Body of pancreas (tissue), 4 donors: Measurements from ENCODE around the gene TLDC2. TPM values are rescaled to one million over a fixed set of nuclear protein-coding genes. Genes with fewer than 3 reads are reported as not detected.

Experiments used
- ATAC-seq: fragments of 150-250 bp; one replicate; pipeline ENCODE4 v1.9.1; 2016
- DNase-seq, 4 donors: peaks; one replicate each; pipeline ENCODE4 v3.0.0-alpha.2; 2019
- H3K27ac ChIP-seq, 4 donors: fragments of 200-600 bp; sonication (generic); 1 replicate in 3 of 4; 2 replicates in 1 of 4; pipeline versions ENCODE4 v1.5.1 to v1.6.1; 2016 to 2019; ENCODE audit warnings: mild to moderate bottlenecking in 1 of 4, mixed read lengths in 1 of 4, moderate library complexity in 1 of 4
- H3K27me3 ChIP-seq, 2 donors: fragments of 200-600 bp; sonication (generic); one replicate each; pipeline ENCODE4 v1.6.0; 2016; ENCODE audit warnings: mild to moderate bottlenecking in 1 of 2
- H3K36me3 ChIP-seq, 2 donors: fragments of 200-600 bp; sonication (generic); replicated peaks in 1 of 2; 2 replicates each; pipeline ENCODE4 v1.5.1; 2016; ENCODE audit warnings: low read depth in 2 of 2; ENCODE audit not compliant: insufficient read depth in 1 of 2
- H3K4me1 ChIP-seq: fragments of 200-600 bp; sonication (generic); one replicate; pipeline ENCODE4 v1.6.0; 2016
- H3K4me3 ChIP-seq, 2 donors: fragments of 200-600 bp; sonication (generic); 1 replicate in 1 of 2; 2 replicates in 1 of 2; pipeline ENCODE4 v1.5.1; 2016 to 2019
- H3K9me3 ChIP-seq, 3 donors: fragments of 200-600 bp; sonication (generic); 1 replicate in 2 of 3; 2 replicates in 1 of 3; pipeline ENCODE4 v1.5.1; 2016
- WGBS, 2 donors: methylation state at CpG; one replicate each; pipeline ENCODE4 v1.1.5; 2017; 5-methylcytosine and 5-hydroxymethylcytosine counted together
- intact Hi-C: fragments of 100-400 bp; cut with DNase I; formaldehyde crosslinking; loops from one replicate; pipeline ENCODE4 v1.15.1; 2023
- total RNA-seq, 2 donors: library from RNA; depleted of rRNA; stranded (reverse); fragments of >200 nt; gene quantifications; one replicate each; pipeline ENCODE4 v1.1.0, GENCODE V29; 2016
- TF ChIP-seq, protein P1 (sequence below), 7 experiments: fragments of 450-650 bp in 4 of 7; fragments of 200-600 bp in 3 of 7; sonication (generic) in 3 of 7; IDR thresholded peaks; one replicate each; pipeline ENCODE4 v1.5.1; 2016 to 2019; ENCODE audit warnings: antibody characterized with exemption in 7 of 7

The TLDC2 gene
- total RNA-seq, 2 donors from 2014 or later: not detected

DNA sequence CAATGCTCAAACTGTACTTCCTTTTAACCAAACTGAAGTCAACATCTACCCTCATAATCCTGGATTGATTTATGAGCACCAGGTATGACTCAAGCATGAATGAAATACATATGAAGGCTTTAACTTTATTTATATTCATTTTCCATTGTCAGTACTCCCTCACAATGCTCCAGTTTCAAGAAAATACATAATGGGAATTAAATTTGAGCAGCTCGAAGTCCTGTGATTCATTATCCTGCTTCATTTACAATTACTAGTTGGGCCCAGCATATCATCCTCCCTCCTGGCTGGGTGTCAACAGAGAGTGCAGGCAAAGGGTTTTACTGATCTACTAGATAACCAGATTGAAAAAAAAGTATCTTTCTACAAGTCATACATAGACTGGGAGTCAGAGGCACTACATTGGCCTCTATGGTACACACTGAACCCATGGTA, 65.5 kb downstream of the TLDC2 start:
- WGBS, 2 donors: 11 to 13% methylated on average over 1 of the region's 1 CpG
- intact Hi-C loops: no loop called here

More for the DNA sequence above, 65.5 kb downstream of the TLDC2 start:
- Histone ChIP-seq H3K27me3 (no peaks in the 10 kb centered on the region), H3K4me1 (peaks cover 92% of the 10 kb centered on the region), H3K4me3 (no peak overlapping the region), H3K9me3 (no peaks in the 10 kb centered on the region), H3K36me3 (peaks cover 0 to 7% of the 10 kb centered on the region in 2 donors), H3K27ac (peak overlapping the region; percentile 51 to 78 (median 62))
- DNase-seq: peak in 1 of 4 donors; percentile 12
- no peak for ATAC-seq
- TF ChIP-seq, protein P1, sequence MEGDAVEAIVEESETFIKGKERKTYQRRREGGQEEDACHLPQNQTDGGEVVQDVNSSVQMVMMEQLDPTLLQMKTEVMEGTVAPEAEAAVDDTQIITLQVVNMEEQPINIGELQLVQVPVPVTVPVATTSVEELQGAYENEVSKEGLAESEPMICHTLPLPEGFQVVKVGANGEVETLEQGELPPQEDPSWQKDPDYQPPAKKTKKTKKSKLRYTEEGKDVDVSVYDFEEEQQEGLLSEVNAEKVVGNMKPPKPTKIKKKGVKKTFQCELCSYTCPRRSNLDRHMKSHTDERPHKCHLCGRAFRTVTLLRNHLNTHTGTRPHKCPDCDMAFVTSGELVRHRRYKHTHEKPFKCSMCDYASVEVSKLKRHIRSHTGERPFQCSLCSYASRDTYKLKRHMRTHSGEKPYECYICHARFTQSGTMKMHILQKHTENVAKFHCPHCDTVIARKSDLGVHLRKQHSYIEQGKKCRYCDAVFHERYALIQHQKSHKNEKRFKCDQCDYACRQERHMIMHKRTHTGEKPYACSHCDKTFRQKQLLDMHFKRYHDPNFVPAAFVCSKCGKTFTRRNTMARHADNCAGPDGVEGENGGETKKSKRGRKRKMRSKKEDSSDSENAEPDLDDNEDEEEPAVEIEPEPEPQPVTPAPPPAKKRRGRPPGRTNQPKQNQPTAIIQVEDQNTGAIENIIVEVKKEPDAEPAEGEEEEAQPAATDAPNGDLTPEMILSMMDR (IDR thresholded peaks at IDR 0.05): no peak

Other genes with a start within 250 kb of the TLDC2 start
- 1 to 10 TPM in 1 of 2 donors, not detected in 1; 1.0 TPM for gene SLA2, start 229.9 kb upstream of the TLDC2 start, total RNA-seq
- gene NDRG3, start 130.0 kb upstream of the TLDC2 start, total RNA-seq: 10 to 100 TPM in 1 of 2 donors, 1 to 10 TPM in 1; 9.2 to 11.9 TPM
- gene DSN1, start 102.4 kb upstream of the TLDC2 start, total RNA-seq: 1 to 10 TPM; 1.8 to 5.6 TPM
- 100 to 1,000 TPM in 1 of 2 donors, 10 to 100 TPM in 1; 87.7 to 116 TPM for gene SAMHD1, start 75.6 kb downstream of the TLDC2 start, total RNA-seq
- 10 to 100 TPM in 1 of 2 donors, 1 to 10 TPM in 1; 4.4 to 11.9 TPM for gene RBL1, start 219.9 kb downstream of the TLDC2 start, total RNA-seq